ENCODE measurements around the gene PHC2.

Gene PHC2, protein sequence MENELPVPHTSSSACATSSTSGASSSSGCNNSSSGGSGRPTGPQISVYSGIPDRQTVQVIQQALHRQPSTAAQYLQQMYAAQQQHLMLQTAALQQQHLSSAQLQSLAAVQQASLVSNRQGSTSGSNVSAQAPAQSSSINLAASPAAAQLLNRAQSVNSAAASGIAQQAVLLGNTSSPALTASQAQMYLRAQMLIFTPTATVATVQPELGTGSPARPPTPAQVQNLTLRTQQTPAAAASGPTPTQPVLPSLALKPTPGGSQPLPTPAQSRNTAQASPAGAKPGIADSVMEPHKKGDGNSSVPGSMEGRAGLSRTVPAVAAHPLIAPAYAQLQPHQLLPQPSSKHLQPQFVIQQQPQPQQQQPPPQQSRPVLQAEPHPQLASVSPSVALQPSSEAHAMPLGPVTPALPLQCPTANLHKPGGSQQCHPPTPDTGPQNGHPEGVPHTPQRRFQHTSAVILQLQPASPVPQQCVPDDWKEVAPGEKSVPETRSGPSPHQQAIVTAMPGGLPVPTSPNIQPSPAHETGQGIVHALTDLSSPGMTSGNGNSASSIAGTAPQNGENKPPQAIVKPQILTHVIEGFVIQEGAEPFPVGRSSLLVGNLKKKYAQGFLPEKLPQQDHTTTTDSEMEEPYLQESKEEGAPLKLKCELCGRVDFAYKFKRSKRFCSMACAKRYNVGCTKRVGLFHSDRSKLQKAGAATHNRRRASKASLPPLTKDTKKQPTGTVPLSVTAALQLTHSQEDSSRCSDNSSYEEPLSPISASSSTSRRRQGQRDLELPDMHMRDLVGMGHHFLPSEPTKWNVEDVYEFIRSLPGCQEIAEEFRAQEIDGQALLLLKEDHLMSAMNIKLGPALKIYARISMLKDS

DNA sequence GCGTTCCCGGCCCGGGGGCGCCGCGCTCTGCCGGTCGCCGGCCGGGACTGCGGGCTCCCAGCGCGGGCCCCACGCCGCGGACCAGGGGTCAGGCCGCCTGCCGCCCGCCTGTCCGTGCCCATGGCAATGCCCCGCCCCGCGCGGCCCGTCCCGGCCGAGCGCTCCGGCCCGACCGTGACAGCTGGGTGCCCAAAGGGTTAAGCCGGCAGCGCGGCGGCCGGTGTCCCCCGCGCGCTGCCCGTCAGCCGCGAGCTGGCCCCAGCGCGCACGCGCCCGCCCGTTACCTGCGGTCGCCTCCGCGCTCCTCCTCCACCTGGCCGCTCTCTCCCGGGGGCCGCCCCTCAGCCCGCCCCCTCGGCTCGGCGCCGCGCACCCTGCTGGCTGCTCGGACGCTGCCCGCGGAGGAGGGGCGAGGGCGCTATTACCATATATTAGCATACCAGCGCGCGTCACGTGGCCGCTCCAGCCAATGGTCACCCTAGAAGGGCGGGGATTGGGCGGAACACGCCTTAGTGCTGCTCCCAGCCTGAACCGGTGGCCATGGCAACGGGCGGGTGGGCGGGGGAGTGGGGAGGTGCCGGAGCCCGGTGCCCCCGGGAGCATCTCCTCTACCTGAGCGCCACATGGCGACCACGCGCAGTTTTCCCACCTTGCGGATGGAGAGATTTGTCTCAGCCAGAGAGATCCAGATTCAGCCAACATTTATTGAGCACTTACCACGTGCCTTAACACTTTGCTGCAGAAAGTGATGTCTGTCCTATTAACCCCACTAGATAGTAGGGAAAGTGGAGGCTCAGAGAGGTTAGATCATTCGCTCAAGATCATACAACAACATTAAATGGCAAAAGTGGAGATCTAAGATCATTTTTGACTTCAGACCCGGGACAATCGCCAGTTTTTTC is at the start of gene PHC2:
Gene PHC2, minus strand, starts transcription at position 404 of the 902 bp plus-strand sequence. CDS start 55,556 bp downstream, outside the sequence.
- in situ Hi-C loops (cut with MboI; ENCODE audit: low sequenced_read_pairs), result no loop called here

DNA sequence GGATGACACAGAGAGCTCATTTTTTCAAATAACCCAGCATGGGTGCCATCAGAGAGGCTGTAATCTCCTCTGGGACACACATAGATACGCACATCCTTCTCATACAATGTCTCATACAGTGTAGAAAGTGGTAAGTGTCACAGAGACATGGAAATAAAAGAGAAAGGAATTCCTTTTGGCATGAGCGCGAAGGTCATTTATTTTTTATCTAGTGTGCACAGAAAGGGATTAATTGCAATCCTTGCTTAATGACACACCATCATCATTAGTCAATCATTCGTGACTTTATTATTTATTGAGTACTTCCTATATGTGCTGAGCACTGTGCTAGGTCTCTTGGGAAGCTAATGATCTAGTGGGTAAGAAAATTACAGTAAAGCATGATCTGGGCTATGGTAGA is 46.6 kb upstream of the PHC2 start:
- in situ Hi-C loops (cut with MboI; ENCODE audit: low sequenced_read_pairs), result no loop called here

DNA sequence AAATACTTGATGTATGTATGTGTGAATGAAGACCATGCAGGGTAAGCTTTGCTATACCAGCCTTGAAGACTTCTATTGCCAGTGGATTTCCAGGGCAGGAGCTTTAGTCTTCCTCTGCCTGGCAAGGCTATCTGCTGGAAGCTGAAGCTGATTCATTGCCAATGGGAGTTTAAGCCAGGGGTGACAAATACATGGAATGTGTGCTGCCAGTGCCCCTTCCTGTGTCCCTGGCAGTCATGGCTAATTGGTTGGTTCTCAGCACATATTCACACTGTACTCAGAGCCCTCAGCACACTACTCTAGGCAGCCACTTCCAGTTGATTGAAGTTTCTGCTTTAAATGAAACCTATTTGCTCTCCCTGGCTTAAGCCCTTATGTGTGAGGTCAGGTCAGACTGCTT is 43.0 kb upstream of the PHC2 start:
- in situ Hi-C loops (cut with MboI; ENCODE audit: low sequenced_read_pairs), result loop anchor here (25.0 kb wide), 1 partner anchor 337 kb away; no protein-coding TSS in a partner anchor

DNA sequence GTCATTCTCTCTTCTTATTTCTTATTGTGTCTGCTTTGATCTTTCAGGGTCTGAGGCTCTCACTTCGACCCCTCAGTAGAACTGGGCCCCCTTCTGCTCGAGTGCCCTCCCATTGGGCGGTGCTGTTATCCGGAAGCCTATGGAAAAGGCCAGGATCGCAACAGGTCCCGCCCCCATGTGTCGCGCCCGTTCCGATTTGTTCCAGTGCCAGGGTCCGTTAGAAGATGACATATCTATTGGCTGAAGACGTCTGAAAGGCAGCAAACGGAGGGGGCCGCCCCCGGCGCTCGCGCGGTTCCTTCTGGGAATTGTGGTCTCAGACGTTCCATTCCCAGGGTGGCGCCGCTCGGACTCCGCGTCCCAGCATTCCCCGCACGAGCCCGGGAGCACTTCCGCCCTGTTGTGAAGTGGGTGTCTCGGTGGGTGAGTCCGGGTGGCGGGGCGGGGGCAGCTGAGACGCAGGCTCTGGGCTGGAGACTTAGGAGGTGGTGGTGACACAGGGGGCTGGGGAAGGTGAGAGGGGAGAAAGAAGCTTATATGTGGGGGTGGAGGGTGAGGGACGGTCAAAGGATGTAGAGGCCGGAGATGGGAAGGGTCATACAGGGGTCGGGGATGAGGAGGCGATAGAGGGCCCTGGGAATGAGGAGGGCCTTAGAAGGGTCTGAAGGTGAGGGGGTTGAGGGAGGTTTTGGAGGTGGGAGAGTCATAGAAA is 41.5 kb upstream of the PHC2 start, which contains the start of gene ZSCAN20:
Gene ZSCAN20, plus strand, starts transcription at position 377 of the 712 bp plus-strand sequence. CDS start 6,644 bp downstream, outside the sequence.
- in situ Hi-C loops (cut with MboI; ENCODE audit: low sequenced_read_pairs), result loop anchor here (25.0 kb wide), 1 partner anchor 335 kb away; no protein-coding TSS in a partner anchor

DNA sequence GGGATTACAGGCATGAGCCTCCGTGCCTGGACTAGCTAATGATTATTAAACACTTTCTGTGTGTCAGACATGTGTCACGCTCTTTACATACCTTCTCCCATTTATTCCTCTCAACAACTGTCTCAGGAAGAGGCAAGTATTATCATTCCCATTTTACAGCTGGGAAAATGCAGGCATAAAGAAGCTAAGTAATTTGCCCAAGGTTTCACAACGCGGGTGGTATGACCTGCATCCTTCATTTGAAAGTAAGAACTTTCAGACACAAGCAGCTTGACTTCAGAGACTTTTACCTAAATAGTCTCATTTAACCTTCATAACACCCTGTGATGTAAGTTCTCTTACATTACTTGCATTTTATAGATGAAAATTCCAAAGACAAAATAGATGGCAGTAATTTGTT is 40.5 kb upstream of the PHC2 start:
- in situ Hi-C loops (cut with MboI; ENCODE audit: low sequenced_read_pairs), result loop anchor here (25.0 kb wide), 1 partner anchor 334 kb away; no protein-coding TSS in a partner anchor

DNA sequence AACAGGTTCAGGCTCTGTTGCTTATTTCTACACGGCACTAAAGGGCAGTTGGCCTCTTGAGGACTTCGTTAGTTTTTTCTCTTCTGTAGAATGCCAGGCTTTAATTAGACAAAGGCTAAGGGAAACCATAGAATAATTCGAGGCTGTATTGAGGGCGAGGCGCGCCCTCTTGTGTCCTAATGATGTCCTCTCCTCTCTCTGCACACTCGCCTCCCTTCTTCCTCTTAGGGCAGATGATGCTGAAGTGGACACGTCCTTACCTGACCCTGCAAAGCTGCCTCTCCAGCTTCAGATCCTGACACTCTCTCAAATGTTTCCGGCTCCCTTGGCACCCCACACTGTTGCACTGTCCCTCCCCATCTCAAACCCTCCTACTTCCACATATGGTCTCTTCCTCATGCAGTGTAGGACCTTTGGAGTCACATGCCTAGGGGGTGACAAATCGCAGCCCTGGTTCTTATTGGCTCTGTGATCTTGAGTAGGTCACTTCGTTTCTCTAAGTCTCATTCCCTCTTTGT is 39.7 kb upstream of the PHC2 start:
- in situ Hi-C loops (cut with MboI; ENCODE audit: low sequenced_read_pairs), result loop anchor here (25.0 kb wide), 1 partner anchor 333 kb away; no protein-coding TSS in a partner anchor

DNA sequence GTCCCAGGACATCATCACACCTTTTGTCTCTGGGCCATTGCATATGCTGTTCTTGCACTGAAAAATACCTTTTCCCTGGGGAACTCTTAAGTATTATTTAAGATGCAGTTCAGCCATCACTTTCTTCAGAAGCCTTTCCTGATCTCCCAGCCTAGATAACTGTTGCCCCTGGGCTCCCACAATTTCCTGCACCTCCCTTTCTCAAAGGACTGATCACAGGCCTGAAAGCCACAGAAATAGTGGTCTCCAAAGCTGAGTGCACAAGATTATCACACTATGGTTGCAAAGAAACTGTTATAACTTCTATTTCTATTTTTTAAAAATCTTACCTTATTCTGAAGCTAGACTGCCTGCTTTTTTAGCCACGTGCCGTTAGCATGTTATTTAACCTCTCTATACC is 38.8 kb upstream of the PHC2 start:
- in situ Hi-C loops (cut with MboI; ENCODE audit: low sequenced_read_pairs), result loop anchor here (25.0 kb wide), 1 partner anchor 332 kb away; no protein-coding TSS in a partner anchor

DNA sequence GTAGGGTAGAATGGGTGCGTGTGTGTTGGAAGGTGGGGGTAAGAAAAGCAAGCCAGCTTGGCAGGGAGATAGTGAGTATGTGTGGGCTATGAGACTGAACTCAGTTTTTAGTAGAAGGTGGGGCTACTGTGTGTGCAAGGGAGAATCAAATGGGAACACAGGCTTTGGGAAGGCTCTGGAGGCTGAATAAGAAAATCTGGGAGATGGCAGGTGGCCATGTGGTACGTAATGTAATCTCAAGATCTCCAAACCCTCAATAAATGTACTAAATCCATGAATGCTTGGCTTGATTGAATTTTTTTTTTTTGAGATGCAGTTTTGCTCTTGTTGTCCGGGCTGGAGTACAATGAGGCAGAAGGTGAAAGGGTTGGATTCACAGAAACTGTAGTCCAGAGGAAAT is 38.1 kb upstream of the PHC2 start:
- in situ Hi-C loops (cut with MboI; ENCODE audit: low sequenced_read_pairs), result loop anchor here (25.0 kb wide), 1 partner anchor 332 kb away; no protein-coding TSS in a partner anchor

DNA sequence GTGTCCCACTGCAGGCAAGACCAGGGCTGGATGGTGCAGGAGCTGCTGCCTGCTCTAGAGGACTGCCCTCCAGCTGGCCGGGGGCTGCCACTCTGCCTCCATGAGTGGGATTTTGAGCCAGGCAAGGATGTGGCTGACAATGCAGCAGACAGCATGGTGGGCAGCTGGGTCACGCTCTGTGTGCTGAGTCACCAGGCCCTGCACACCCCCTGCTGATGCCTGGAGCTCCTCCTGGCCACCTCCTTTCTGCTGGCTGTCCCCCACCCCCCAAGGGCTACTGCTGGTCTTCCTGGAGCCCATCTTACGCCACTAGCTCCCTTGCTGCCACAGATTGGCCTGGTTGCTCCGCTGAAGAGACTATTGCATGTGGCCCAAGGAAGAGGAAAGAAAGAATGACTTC is 37.6 kb upstream of the PHC2 start:
- in situ Hi-C loops (cut with MboI; ENCODE audit: low sequenced_read_pairs), result loop anchor here (25.0 kb wide), 1 partner anchor 331 kb away; no protein-coding TSS in a partner anchor

DNA sequence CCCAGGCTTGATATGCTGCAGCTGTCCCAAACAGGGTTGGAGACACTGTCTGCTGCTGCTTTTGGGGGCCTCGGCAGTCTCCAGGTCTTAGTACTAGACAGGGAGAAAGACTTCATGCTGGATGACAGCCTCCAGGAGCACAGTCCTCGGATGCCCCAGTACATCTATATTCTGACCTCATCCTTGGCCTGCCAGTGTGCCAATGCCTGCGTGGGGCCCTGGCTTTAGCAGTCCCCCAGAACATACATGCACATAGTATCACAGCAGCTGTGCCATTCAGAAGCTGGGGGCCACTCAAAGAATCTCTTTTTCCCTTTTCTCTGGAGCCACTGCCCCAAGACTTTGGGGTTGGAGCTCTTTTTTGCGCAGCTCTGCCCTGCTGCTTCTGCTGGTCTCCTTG is 37.1 kb upstream of the PHC2 start:
- in situ Hi-C loops (cut with MboI; ENCODE audit: low sequenced_read_pairs), result loop anchor here (25.0 kb wide), 1 partner anchor 331 kb away; no protein-coding TSS in a partner anchor

DNA sequence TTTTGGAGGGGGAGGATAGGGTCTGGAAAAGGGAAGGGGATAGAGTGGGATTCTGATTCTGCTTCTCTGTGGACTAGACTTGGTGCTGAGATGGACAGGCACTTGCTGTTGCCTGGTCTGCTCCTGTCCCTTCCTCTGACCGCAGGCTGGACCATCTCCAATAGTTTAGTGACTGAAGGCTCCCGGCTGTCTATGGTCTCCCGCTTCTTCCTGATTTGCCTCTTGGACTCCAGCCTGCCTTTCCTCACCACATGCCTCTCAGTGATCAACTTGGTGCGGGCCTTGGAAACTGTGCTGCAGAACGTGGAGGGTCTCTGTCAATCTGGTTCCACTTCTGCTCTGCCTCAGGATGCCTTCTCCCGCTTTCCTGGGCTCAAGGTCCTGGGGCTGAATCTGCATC is 35.3 kb upstream of the PHC2 start:
- in situ Hi-C loops (cut with MboI; ENCODE audit: low sequenced_read_pairs), result loop anchor here (25.0 kb wide), 1 partner anchor 329 kb away; no protein-coding TSS in a partner anchor

DNA sequence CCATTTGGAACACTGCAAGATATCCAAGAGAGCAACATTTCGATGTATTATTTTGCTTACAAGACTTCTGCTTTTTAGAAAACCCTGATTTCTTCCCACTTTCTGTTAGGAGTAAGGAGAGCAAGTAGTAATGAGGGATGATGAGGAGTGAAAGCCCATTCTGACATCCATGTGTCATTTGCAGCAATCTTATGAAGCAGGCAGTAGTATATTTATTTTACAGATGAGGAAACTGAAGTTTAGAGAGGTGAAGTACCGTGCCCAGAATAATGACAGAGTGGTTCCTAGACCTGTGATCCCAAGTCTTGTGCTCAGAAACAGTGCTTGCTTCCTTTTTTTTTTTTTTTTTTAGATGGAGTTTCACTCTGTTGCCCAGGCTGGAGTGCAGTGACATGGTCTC is 34.4 kb upstream of the PHC2 start:
- in situ Hi-C loops (cut with MboI; ENCODE audit: low sequenced_read_pairs), result loop anchor here (25.0 kb wide), 1 partner anchor 328 kb away; no protein-coding TSS in a partner anchor

DNA sequence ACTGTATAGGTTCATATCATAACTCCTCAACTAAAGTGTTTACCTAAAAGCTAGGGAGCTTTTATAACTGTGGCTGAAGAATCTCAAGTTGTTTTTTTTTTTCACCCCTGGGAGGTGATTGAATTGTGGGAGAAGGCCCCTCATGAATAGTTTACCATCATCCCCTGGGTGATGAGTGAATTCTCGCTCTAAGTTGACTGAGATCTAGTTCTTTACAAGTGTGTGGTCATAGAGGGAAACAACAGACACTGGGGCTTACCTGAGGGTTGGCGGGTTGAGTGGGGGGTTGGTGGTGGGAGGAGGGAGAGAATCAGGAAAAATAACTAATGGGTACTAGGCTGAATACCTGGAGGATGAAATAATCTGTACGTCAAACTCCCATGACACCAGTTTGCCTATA is 33.7 kb upstream of the PHC2 start:
- in situ Hi-C loops (cut with MboI; ENCODE audit: low sequenced_read_pairs), result loop anchor here (25.0 kb wide), 1 partner anchor 327 kb away; no protein-coding TSS in a partner anchor

DNA sequence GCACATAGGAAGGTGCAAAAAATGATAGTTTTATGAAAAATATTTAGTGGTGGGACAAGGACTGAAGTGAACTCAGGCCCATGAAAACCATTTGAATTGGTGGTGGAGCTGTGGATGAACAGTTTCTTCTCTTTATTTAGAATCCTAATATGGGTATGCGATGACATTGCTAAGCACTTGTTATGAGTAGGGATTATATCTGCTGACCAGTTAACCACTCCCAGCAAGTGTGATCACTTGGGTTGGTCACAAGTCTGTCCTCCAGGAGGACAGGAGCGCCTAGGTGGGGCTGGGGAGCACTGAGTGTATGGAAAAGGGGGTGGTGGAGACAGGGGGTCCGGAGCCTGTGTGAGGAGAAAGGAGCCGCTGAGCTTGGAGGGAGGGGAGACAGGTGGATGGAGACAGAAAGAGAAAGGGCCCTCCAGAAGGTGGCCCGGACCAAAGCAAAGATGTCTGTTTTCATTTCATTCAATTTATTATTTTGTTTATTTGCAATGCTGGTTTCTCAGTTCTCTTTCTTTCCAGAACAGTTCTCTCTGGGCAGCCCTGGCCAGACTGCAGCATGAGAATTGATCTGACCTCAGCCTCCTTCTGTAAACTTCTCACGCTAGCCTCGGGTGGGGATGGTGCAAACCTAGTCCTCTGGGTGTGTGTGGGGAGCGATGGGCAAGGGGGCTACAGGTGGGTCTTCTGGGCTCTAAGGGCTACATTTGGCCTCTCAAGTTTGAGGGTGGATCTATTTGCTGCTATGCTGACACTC is 31.7 kb upstream of the PHC2 start:
- in situ Hi-C loops (cut with MboI; ENCODE audit: low sequenced_read_pairs), result loop anchor here (25.0 kb wide), 1 partner anchor 325 kb away; no protein-coding TSS in a partner anchor

DNA sequence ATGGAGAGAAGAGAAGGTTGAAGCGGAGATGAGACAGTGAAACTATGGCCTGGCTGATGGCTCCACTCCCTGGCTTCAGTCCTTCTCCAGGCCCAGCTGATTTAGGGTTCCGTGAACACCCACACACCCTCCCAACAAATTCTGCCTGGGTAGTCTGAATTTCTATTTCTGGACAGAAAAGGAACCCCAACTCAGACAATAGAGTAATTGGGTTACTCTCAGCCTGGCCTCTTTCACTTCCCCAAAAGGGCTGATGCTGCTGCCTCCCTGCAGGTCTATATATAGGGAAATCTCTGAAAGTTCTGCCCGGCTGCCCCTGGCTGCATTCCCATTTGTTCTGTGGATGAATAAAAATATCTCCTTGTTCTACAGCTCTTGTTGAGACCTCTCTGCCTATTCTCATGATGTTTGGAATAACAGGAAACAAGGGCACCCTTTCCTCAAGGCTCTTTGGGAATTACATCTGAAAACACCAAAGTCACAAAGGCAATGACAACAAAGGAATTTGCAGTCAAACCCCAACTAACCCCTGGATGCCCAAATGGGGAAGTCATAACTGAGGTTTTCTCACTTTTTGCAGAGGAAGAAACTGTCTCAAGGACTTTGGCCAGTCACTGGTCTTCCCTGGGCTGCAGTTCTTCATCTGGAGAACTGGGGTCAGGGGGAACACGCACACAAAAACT is 30.2 kb upstream of the PHC2 start:
- in situ Hi-C loops (cut with MboI; ENCODE audit: low sequenced_read_pairs), result loop anchor here (25.0 kb wide), 1 partner anchor 324 kb away; no protein-coding TSS in a partner anchor

DNA sequence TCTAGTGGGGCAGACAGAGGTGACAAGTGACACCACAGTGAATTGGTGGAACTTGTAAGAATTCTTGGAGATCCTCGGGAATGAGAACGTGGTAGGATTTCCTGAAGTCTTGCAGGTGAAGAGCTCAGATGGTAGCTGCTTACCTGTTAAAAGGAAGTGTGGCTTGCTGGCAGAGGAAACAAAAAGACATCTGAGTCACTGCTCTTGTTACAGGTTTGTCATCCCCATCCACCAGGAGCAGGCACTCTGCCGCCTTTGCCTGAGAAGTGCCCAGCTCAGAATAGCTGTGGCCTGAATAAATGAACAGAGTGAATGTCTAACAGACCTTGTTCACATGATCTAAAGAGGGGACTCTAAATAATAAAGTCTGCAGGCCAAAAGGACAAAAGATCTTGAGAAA is 29.2 kb upstream of the PHC2 start:
- in situ Hi-C loops (cut with MboI; ENCODE audit: low sequenced_read_pairs), result loop anchor here (25.0 kb wide), 1 partner anchor 323 kb away; no protein-coding TSS in a partner anchor

DNA sequence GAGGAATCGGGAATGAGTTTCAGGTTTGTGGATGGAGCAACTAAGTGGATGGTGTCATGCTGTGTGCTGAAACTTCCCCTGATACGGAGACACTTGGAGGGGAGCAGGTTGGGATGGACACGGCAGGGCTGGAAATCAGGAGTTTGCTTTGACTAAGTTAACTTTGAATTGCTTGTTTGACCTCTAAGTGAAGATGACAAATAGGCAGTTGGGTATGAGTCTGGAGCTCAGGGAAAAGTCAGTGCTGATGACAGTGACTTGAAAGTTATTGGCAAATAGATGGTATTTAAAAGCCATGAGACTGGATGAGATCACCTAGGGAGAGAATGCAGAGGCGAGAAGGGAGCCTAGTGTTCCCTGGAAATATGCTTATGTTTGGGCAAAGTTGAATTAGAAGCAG is 28.8 kb upstream of the PHC2 start:
- in situ Hi-C loops (cut with MboI; ENCODE audit: low sequenced_read_pairs), result loop anchor here (25.0 kb wide), 1 partner anchor 322 kb away; no protein-coding TSS in a partner anchor

Data from HL-60/S4 treated with phorbol 12-myristate 13-acetate at 8.2 ng/mL for 4 days and 3 days (cell line).